Heart left ventricle (tissue), 16 donors: ENCODE data around the gene ROR1. TPM values are rescaled to one million over a fixed set of nuclear protein-coding genes. Genes with fewer than 3 reads are reported as not detected.
A peak's percentile ranks its signal among the peaks of the same experiment; 100 is the strongest.

ENCODE experiments used
- ATAC-seq, 4 donors: fragments of 200-7000 bp; cut with Tn5 transposase; one replicate each; pipeline ENCODE4 v1.9.1; 2020 to 2022; ENCODE audit warnings: moderate library complexity in 4 of 4, mild to moderate bottlenecking in 3 of 4, moderate number of reproducible peaks in 1 of 4
- DNase-seq, 5 donors: peaks; one replicate each; pipeline ENCODE4 v3.0.0-alpha.2; 2020
- H3K27ac ChIP-seq, 12 donors: fragments of 200-600 bp; sonication (generic) in 4 of 12; one replicate each; pipeline versions ENCODE4 v1.5.0 to v1.8.0; 2016 to 2022; ENCODE audit warnings: mild to moderate bottlenecking in 2 of 12
- H3K27me3 ChIP-seq, 9 donors: fragments of 200-600 bp; sonication (generic) in 2 of 9; one replicate each; pipeline versions ENCODE4 v1.5.1 to v1.8.0; 2016 to 2022; ENCODE audit warnings: mild to moderate bottlenecking in 3 of 9
- H3K36me3 ChIP-seq, 9 donors: fragments of 200-600 bp; sonication (generic) in 2 of 9; one replicate each; pipeline versions ENCODE4 v1.5.0 to v1.8.0; 2018 to 2022; ENCODE audit warnings: mild to moderate bottlenecking in 2 of 9
- H3K4me1 ChIP-seq, 12 donors: fragments of 200-600 bp; sonication (generic) in 4 of 12; one replicate each; pipeline versions ENCODE4 v1.5.0 to v1.8.0; 2016 to 2022; ENCODE audit warnings: mild to moderate bottlenecking in 3 of 12
- H3K4me3 ChIP-seq, 12 donors: fragments of 200-600 bp; sonication (generic) in 4 of 12; one replicate each; pipeline versions ENCODE4 v1.5.0 to v1.8.0; 2017 to 2022; ENCODE audit warnings: mild to moderate bottlenecking in 9 of 12, moderate library complexity in 4 of 12
- H3K9me3 ChIP-seq, 12 donors: fragments of 200-600 bp; sonication (generic) in 4 of 12; one replicate each; pipeline versions ENCODE4 v1.5.0 to v1.8.0; 2016 to 2022; ENCODE audit warnings: mild to moderate bottlenecking in 1 of 12
- POLR2A ChIP-seq, 2 donors: fragments of 450-650 bp; IDR thresholded peaks; one replicate each; pipeline ENCODE4 v1.6.1; 2017; ENCODE audit warnings: antibody characterized with exemption in 2 of 2, mild to moderate bottlenecking in 2 of 2, moderate library complexity in 2 of 2
- WGBS, 4 donors: extraction: QIAGEN DNeasy Blood & Tissue Kit in 2 of 4; methylation state at CpG; one replicate each; pipeline versions ENCODE4 v1.1.5 to v1.1.7; 2013 to 2018; 5-methylcytosine and 5-hydroxymethylcytosine counted together
- intact Hi-C, 10 donors: fragments of 100-400 bp; cut with DNase I; formaldehyde crosslinking; loops; one replicate each; pipeline versions ENCODE4 v1.11.1 to v1.14.2; 2022
- polyA plus RNA-seq, 2 donors: library from polyadenylated mRNA; stranded (reverse); fragments of 200-250 nt; gene quantifications; one replicate each; pipeline ENCODE4 v1.2.3, GENCODE V29; 2013
- total RNA-seq, 9 donors: library from RNA; depleted of rRNA in 2 of 9; stranded (reverse); fragments of >200 nt in 2 of 9; fragmentation: NEBNext Ultra II Directional in 3 of 9; extraction: Animal tissue kit (Norgen Biotek cat#: 25700) in 3 of 9; gene quantifications; one replicate each; pipeline versions ENCODE4 v1.1.0 to v1.2.4, GENCODE V29; 2016 to 2023
- TF ChIP-seq, protein P1 (sequence below), 12 donors: fragments of 200-600 bp; sonication (generic) in 4 of 12; IDR thresholded peaks; one replicate each; pipeline versions ENCODE4 v1.5.0 to v1.8.0; 2018 to 2022; ENCODE audit warnings: antibody characterized with exemption in 12 of 12, mild to moderate bottlenecking in 5 of 12
- donor health status: ischemic (EF 13 %, LVEDD 7.1; RV severe dilation, severe dysfunction).
- donor health status: healthy with polysubstance abuse.
- donor health status: DM: no; HTN: yes; CAD: no.
- donor health status: DM: no; HTN: no; CAD: no.
- donor health status: ischemic (EF 25% LVEDD 6.9; RV normal size, moderate dysfunction).
- donor health status: ischemic (EF 25% LVEDD 5.7; RV mildly dilated, moderate dysfunction).
- donor health status: healthy.
- donor health status: DM: yes; HTN: yes; CAD: no.
- donor health status: ischemic (EF 35%, LVEDD 5.7; RV mildly dilated, moderate dysfunction).
- donor health status: nonischemic (EF 11% LVEDD 7.7; RV severe dilation, severe dysfunction).
- donor health status: DM: yes; HTN: yes; CAD: no.
- donor health status: PGD.
- donor health status: ischemic (EF 29% LVEDD 5.4; RV normal size, mild dysfunction).
- donor health status: nonischemic (EF 23%, LVEDD 6.1; RV moderate dilation, normal function).

The ROR1 gene
- total and polyA plus RNA-seq, 11 donors = 4.1 to 35.3 (median 19.3) TPM

DNA sequence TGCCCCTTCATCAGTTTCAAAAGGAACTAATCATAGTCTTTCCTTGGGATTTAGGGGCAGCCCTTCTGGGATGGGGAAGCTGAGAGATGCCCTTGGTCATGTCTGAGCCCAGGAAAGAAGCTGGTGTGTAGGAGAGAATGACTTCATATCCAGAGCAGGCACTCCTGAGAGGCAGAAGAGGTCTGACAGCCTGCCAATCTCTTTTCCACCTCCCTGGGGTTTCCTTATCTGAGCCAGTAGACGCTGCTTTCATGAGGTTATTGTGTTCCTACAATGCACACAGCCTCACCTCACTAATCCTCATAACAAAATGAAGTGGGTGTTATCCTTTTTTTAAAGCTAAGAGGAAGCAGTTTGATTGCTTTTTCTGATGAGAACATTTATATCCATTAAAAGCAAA is 14.1 kb downstream of the ROR1 start:
- no peak for TF ChIP-seq POLR2A (IDR thresholded peaks at IDR 0.05)
- TF ChIP-seq, protein P1, sequence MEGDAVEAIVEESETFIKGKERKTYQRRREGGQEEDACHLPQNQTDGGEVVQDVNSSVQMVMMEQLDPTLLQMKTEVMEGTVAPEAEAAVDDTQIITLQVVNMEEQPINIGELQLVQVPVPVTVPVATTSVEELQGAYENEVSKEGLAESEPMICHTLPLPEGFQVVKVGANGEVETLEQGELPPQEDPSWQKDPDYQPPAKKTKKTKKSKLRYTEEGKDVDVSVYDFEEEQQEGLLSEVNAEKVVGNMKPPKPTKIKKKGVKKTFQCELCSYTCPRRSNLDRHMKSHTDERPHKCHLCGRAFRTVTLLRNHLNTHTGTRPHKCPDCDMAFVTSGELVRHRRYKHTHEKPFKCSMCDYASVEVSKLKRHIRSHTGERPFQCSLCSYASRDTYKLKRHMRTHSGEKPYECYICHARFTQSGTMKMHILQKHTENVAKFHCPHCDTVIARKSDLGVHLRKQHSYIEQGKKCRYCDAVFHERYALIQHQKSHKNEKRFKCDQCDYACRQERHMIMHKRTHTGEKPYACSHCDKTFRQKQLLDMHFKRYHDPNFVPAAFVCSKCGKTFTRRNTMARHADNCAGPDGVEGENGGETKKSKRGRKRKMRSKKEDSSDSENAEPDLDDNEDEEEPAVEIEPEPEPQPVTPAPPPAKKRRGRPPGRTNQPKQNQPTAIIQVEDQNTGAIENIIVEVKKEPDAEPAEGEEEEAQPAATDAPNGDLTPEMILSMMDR (IDR thresholded peaks at IDR 0.05) = no peak
- peak overlapping the region in 6 of 12 donors; percentile 14 to 69 (median 62) for H3K27ac ChIP-seq
- DNase-seq (peak in 4 of 5 donors; percentile 44 to 67 (median 51)), ATAC-seq (peak; percentile 44 to 79 (median 71))
- no peaks in the 10 kb centered on the region for H3K9me3 ChIP-seq
- H3K4me3 ChIP-seq = no peak overlapping the region
- intact Hi-C loops = loop anchor here in 1 of 10 donors (5.0 kb wide), 1 partner anchor 96 kb away; no protein-coding TSS in a partner anchor
- H3K27me3 ChIP-seq = no peaks in the 10 kb centered on the region
- 11 to 24% (median 22%) methylated on average over 1 of the region's 1 CpG for WGBS, 4 donors
- H3K36me3 ChIP-seq = no peaks in the 10 kb centered on the region
- H3K4me1 ChIP-seq = peaks cover 0 to 75% (median 35%) of the 10 kb centered on the region in 12 donors

DNA sequence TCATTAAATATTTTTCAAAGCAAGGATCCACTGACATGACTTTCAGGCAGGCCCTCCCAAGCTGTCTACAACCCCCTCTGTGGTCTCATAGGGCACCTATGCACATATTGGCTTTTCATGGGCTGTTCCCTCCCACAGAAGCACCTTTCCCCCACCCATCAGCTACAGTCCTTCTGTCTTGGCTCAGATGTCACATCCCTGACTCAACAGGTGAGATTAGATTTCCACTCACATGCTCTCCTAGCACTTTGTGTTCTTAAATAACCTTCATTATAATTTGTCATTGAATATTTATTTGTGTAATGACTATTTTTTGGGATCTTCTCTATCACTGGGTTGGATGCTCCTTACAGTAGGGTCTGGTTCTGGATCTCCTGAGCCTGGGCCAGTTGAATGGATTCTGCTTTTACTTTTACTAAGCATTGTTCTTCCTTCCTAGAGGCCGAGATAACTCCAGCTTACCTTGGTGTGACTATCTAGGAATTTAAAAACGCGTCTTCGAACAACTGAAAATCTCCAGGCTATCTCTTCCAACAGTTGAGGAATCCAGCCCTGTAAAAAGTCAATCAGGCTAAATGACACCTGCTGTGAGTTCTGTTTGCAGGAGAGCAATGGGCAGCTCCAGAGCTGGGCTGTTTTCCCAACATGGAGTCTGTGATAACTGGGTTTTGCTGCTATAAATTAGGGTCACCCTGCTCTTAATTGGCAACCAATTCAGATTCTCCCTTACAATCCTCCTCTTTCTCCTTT is 16.2 kb downstream of the ROR1 start:
- Histone ChIP-seq H3K9me3 (no peaks in the 10 kb centered on the region), H3K27me3 (no peaks in the 10 kb centered on the region), H3K36me3 (no peaks in the 10 kb centered on the region), H3K4me3 (no peak overlapping the region), H3K4me1 (peaks cover 0 to 87% (median 44%) of the 10 kb centered on the region in 12 donors), H3K27ac (peak overlapping the region in 3 of 12 donors; percentile 6 to 82 (median 81))
- DNase-seq = no peak
- intact Hi-C loops = loop anchor here in 1 of 10 donors (5.0 kb wide), 1 partner anchor 98 kb away; no protein-coding TSS in a partner anchor
- TF ChIP-seq, protein P1 (IDR thresholded peaks at IDR 0.05) = no peak
- no peak for TF ChIP-seq POLR2A (IDR thresholded peaks at IDR 0.05)
- ATAC-seq = no peak
- WGBS, 4 donors = 61 to 77% (median 64%) methylated on average over 4 of the region's 4 CpGs

GRCh38 chr1:63790989-63791388 is 17.2 kb downstream of the ROR1 start:
- ATAC-seq = peak in 2 of 4 donors; percentile 16 to 26
- Histone ChIP-seq H3K27me3 (no peaks in the 10 kb centered on the region), H3K27ac (peak overlapping the region in 3 of 12 donors; percentile 80 to 82 (median 81)), H3K36me3 (no peaks in the 10 kb centered on the region), H3K9me3 (no peaks in the 10 kb centered on the region), H3K4me1 (peaks cover 0 to 87% (median 48%) of the 10 kb centered on the region in 12 donors), H3K4me3 (no peak overlapping the region)
- DNase-seq = no peak
- intact Hi-C loops = no loop called here
- 30 to 53% (median 47%) methylated on average over 1 of the region's 1 CpG for WGBS, 4 donors
- TF ChIP-seq, protein P1 (IDR thresholded peaks at IDR 0.05) = no peak
- TF ChIP-seq POLR2A (IDR thresholded peaks at IDR 0.05) = no peak

- DNase-seq (no peak), ATAC-seq (peak; percentile 50 to 83 (median 80))
- Histone ChIP-seq H3K4me3 (no peak overlapping the region), H3K4me1 (peaks cover 0 to 90% (median 49%) of the 10 kb centered on the region in 12 donors), H3K9me3 (no peaks in the 10 kb centered on the region), H3K27ac (peak overlapping the region in 8 of 12 donors; percentile 42 to 82 (median 72)), H3K27me3 (no peaks in the 10 kb centered on the region), H3K36me3 (no peaks in the 10 kb centered on the region)
- TF ChIP-seq POLR2A (IDR thresholded peaks at IDR 0.05) = no peak
- TF ChIP-seq, protein P1 (IDR thresholded peaks at IDR 0.05) = no peak
- 39 to 62% (median 50%) methylated on average over 4 of the region's 4 CpGs for WGBS, 4 donors
- intact Hi-C loops = no loop called here
These were observed 18.3 kb downstream of the ROR1 start for GRCh38 chr1:63792152-63792551.
